Lung (tissue), 12 donors: ENCODE results near the gene BMP2K. TPM values are rescaled to one million over a fixed set of nuclear protein-coding genes. Genes with fewer than 3 reads are reported as not detected.

Experiments used
- ATAC-seq: fragments of 200-7000 bp; cut with Tn5 transposase; one replicate; pipeline ENCODE4 v1.9.1; 2020; ENCODE audit warnings: moderate number of reproducible peaks; ENCODE audit not compliant: insufficient read depth, low FRiP score
- DNase-seq, 3 donors: peaks; one replicate each; pipeline ENCODE4 v3.0.0-alpha.2; 2013 to 2017
- H3K27ac ChIP-seq, 2 donors: one replicate each; pipeline ENCODE4 v1.5.1; 2013; ENCODE audit warnings: mild to moderate bottlenecking in 2 of 2, moderate library complexity in 2 of 2, control low read depth in 1 of 2, inconsistent platforms in 1 of 2, low read depth in 1 of 2, low read length in 1 of 2
- H3K27me3 ChIP-seq, 3 donors: one replicate each; pipeline ENCODE4 v1.5.1; 2013; ENCODE audit warnings: low read length in 2 of 3; ENCODE audit not compliant: control insufficient read depth in 3 of 3, insufficient read depth in 3 of 3
- H3K36me3 ChIP-seq, 4 donors: one replicate each; pipeline ENCODE4 v1.5.1; 2013; ENCODE audit warnings: low read length in 4 of 4, mild to moderate bottlenecking in 1 of 4, moderate library complexity in 1 of 4; ENCODE audit not compliant: control insufficient read depth in 4 of 4, insufficient read depth in 4 of 4
- H3K4me1 ChIP-seq, 5 donors: one replicate each; pipeline ENCODE4 v1.5.1; 2013; ENCODE audit warnings: low read length in 5 of 5, mild to moderate bottlenecking in 2 of 5, moderate library complexity in 1 of 5; ENCODE audit not compliant: control insufficient read depth in 5 of 5, insufficient read depth in 5 of 5
- H3K4me3 ChIP-seq: one replicate; pipeline ENCODE4 v1.5.1; 2013; ENCODE audit warnings: mild to moderate bottlenecking, control low read depth, moderate library complexity
- H3K9ac ChIP-seq, 2 donors: one replicate each; pipeline ENCODE4 v1.5.1; 2013; ENCODE audit warnings: low read length in 2 of 2, control low read depth in 1 of 2; ENCODE audit not compliant: insufficient read depth in 1 of 2
- H3K9me3 ChIP-seq, 4 donors: one replicate each; pipeline ENCODE4 v1.5.1; 2013; ENCODE audit warnings: low read length in 3 of 4, mild to moderate bottlenecking in 1 of 4, moderate library complexity in 1 of 4; ENCODE audit not compliant: control insufficient read depth in 4 of 4, insufficient read depth in 3 of 4
- CTCF ChIP-seq: IDR thresholded peaks from 2 replicates; pipeline ENCODE4 v1.5.1; 2012; ENCODE audit warnings: mild to moderate bottlenecking; ENCODE audit errors: control extremely low read depth, extremely low read depth
- WGBS, 2 donors: extraction: QIAGEN DNeasy Blood & Tissue Kit; methylation state at CpG; one replicate each; pipeline ENCODE4 v1.1.7; 2013; 5-methylcytosine and 5-hydroxymethylcytosine counted together
- polyA plus RNA-seq, 2 donors: library from polyadenylated mRNA; stranded (reverse); fragments of 200-250 nt; gene quantifications; one replicate each; pipeline ENCODE4 v1.2.1, GENCODE V29; 2013
- total RNA-seq, 2 donors: library from RNA; depleted of rRNA in 1 of 2; stranded (reverse); fragments of >200 nt in 1 of 2; gene quantifications; one replicate each; pipeline ENCODE4 v1.2.1, GENCODE V29; 2014 to 2021
- donor health status: control.
- donor health status: control.
- donor health status: Bipolar disorder and iron deficiency.
- donor health status: healthy.
- donor health status: DM: yes; HTN: yes; CAD: no.

The BMP2K gene
- total and polyA plus RNA-seq, 4 donors = 10.0 to 89.7 (median 26.0) TPM

GRCh38 chr4:78749258-78749971 is 26.7 kb upstream of the BMP2K start:
- ATAC-seq (no peak), DNase-seq (peak in 2 of 3 donors; percentile 6 to 43)
- H3K9me3 ChIP-seq = no peaks in the 10 kb centered on the region
- no peak overlapping the region for H3K9ac ChIP-seq
- WGBS, 2 donors = 77 to 80% methylated on average over 4 of the region's 4 CpGs
- no peaks in the 10 kb centered on the region for H3K27me3 ChIP-seq
- no peak overlapping the region for H3K4me3 ChIP-seq
- H3K36me3 ChIP-seq = no peaks in the 10 kb centered on the region
- no peak overlapping the region for H3K27ac ChIP-seq
- H3K4me1 ChIP-seq = peaks cover 0 to 4% (median 0%) of the 10 kb centered on the region in 5 donors
- no peak for TF ChIP-seq CTCF

GRCh38 chr4:78749972-78750727 is 26.0 kb upstream of the BMP2K start:
- no peak overlapping the region for H3K4me3 ChIP-seq
- peaks cover 0 to 4% (median 0%) of the 10 kb centered on the region in 5 donors for H3K4me1 ChIP-seq
- no peaks in the 10 kb centered on the region for H3K9me3 ChIP-seq
- H3K9ac ChIP-seq = no peak overlapping the region
- DNase-seq (peak in 2 of 3 donors; percentile 7 to 10), ATAC-seq (peak; percentile 69)
- no peaks in the 10 kb centered on the region for H3K27me3 ChIP-seq
- H3K36me3 ChIP-seq = no peaks in the 10 kb centered on the region
- TF ChIP-seq CTCF = no peak
- 19 to 29% methylated on average over 2 of the region's 2 CpGs for WGBS, 2 donors
- peak overlapping the region in 1 of 2 donors; percentile 5 for H3K27ac ChIP-seq

- Histone ChIP-seq H3K4me3 (no peak overlapping the region), H3K27ac (no peak overlapping the region), H3K36me3 (no peaks in the 10 kb centered on the region), H3K9ac (no peak overlapping the region), H3K27me3 (no peaks in the 10 kb centered on the region), H3K9me3 (no peaks in the 10 kb centered on the region), H3K4me1 (peaks cover 0 to 4% (median 0%) of the 10 kb centered on the region in 5 donors)
- no peak for DNase-seq
- no peak for ATAC-seq
- 95 to 97% methylated on average over 2 of the region's 2 CpGs for WGBS, 2 donors
- no peak for TF ChIP-seq CTCF
Observed at GRCh38 chr4:78753091-78753490, 23.1 kb upstream of the BMP2K start.
